Activated naive CD8-positive, alpha-beta T cell treated with anti-CD3 and anti-CD28 coated beads, Interleukin-2, amount 50 U/mL, for 24 hours (primary cell): ENCODE data around the gene SLC36A4.
"Not testable (repeated sequence)": the region's sequence is repeated elsewhere in the genome, so short reads cannot be mapped to it uniquely, and the experiment has no call there.

Experiments used
- ATAC-seq: fragments of 150-1000 bp; cut with Tn5 transposase; one replicate; pipeline ENCODE4 v1.10.0; 2021
- DNase-seq: peaks from one replicate; pipeline ENCODE4 v3.0.0; 2021
- H3K27ac Mint-ChIP-seq: one replicate; pipeline ENCODE4 v1.8.0; 2021; ENCODE audit warnings: mild to moderate bottlenecking, mixed read lengths
- H3K27me3 Mint-ChIP-seq: one replicate; pipeline ENCODE4 v1.8.0; 2021; ENCODE audit warnings: mixed read lengths
- H3K36me3 Mint-ChIP-seq: one replicate; pipeline ENCODE4 v1.8.0; 2021; ENCODE audit warnings: low read depth, mixed read lengths
- H3K4me1 Mint-ChIP-seq: one replicate; pipeline ENCODE4 v1.8.0; 2021; ENCODE audit warnings: mixed read lengths
- H3K4me3 Mint-ChIP-seq: one replicate; pipeline ENCODE4 v1.8.0; 2021; ENCODE audit warnings: mild to moderate bottlenecking, moderate library complexity, mixed read lengths
- H3K9me3 Mint-ChIP-seq: one replicate; pipeline ENCODE4 v1.8.0; 2021; ENCODE audit warnings: mixed read lengths

The SLC36A4 gene

GRCh38 chr11:93118276-93118675, 79.5 kb downstream of the SLC36A4 start:
- H3K9me3 Mint-ChIP-seq: no peaks in the 10 kb centered on the region

GRCh38 chr11:93117565-93117964, 80.2 kb downstream of the SLC36A4 start:
- no peak overlapping the region for H3K4me3 Mint-ChIP-seq

More at GRCh38 chr11:93118276-93118675, 79.5 kb downstream of the SLC36A4 start:
- no peak overlapping the region for H3K27ac Mint-ChIP-seq
- H3K4me1 Mint-ChIP-seq: no peaks in the 10 kb centered on the region
- H3K27me3 Mint-ChIP-seq: peaks cover 9% of the 10 kb centered on the region
- H3K4me3 Mint-ChIP-seq: no peak overlapping the region
- ATAC-seq (no peak), DNase-seq (no peak)
- no peaks in the 10 kb centered on the region for H3K36me3 Mint-ChIP-seq

GRCh38 chr11:93116641-93117441, 81.0 kb downstream of the SLC36A4 start:
- Mint-ChIP-seq H3K27me3 (peaks cover 9% of the 10 kb centered on the region), H3K9me3 (no peaks in the 10 kb centered on the region), H3K4me1 (no peaks in the 10 kb centered on the region), H3K4me3 (no peak overlapping the region), H3K27ac (no peak overlapping the region), H3K36me3 (no peaks in the 10 kb centered on the region)
- DNase-seq: no peak
- no peak for ATAC-seq

More at GRCh38 chr11:93117565-93117964, 80.2 kb downstream of the SLC36A4 start:
- no peaks in the 10 kb centered on the region for H3K36me3 Mint-ChIP-seq
- peaks cover 9% of the 10 kb centered on the region for H3K27me3 Mint-ChIP-seq
- H3K4me1 Mint-ChIP-seq: no peaks in the 10 kb centered on the region
- no peaks in the 10 kb centered on the region for H3K9me3 Mint-ChIP-seq
- DNase-seq (no peak), ATAC-seq (no peak)
- no peak overlapping the region for H3K27ac Mint-ChIP-seq

GRCh38 chr11:93114304-93114703, 83.5 kb downstream of the SLC36A4 start:
- Mint-ChIP-seq H3K27ac (no peak overlapping the region), H3K27me3 (peaks cover 6% of the 10 kb centered on the region), H3K9me3 (no peaks in the 10 kb centered on the region), H3K4me1 (no peaks in the 10 kb centered on the region), H3K4me3 (no peak overlapping the region), H3K36me3 (no peaks in the 10 kb centered on the region)
- ATAC-seq: no peak
- DNase-seq: no peak

- H3K27ac Mint-ChIP-seq: no peak overlapping the region
- no peak for ATAC-seq
- H3K4me3 Mint-ChIP-seq: no peak overlapping the region
- DNase-seq: no peak
- no peaks in the 10 kb centered on the region for H3K36me3 Mint-ChIP-seq
- H3K9me3 Mint-ChIP-seq: no peaks in the 10 kb centered on the region
- H3K27me3 Mint-ChIP-seq: peaks cover 6% of the 10 kb centered on the region
- H3K4me1 Mint-ChIP-seq: no peaks in the 10 kb centered on the region
These were observed 84.0 kb downstream of the SLC36A4 start for GRCh38 chr11:93113824-93114223.

GRCh38 chr11:93111147-93111546, 86.6 kb downstream of the SLC36A4 start:
- not testable (repeated sequence) for ATAC-seq, H3K4me1 Mint-ChIP-seq, DNase-seq

DNA sequence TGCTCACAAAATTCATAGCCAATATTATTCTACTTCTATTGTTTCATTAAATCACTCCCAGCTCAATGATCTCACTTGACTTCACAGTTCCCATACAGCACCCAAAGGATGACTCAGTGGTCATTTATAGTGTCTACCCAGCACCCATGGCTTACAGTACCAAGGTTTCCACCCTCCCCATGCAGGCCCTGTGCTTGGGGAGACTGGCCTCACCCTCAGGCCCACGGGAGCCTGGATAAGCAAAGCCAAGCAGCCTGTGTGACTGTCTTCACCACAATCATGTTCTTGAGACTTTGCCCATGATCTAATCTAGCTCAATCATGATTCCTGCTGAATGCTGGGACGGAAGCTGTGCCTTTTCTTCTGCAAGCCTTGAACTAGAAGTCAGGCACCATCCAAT, 97.6 kb downstream of the SLC36A4 start:
- Mint-ChIP-seq H3K27ac (no peak overlapping the region), H3K4me3 (no peak overlapping the region), H3K4me1 (no peaks in the 10 kb centered on the region), H3K36me3 (no peaks in the 10 kb centered on the region), H3K27me3 (peaks cover 4% of the 10 kb centered on the region), H3K9me3 (peaks cover 16% of the 10 kb centered on the region)
- no peak for ATAC-seq
- no peak for DNase-seq

More at GRCh38 chr11:93111147-93111546, 86.6 kb downstream of the SLC36A4 start:
- H3K27ac Mint-ChIP-seq, H3K9me3 Mint-ChIP-seq, H3K36me3 Mint-ChIP-seq, H3K27me3 Mint-ChIP-seq, H3K4me3 Mint-ChIP-seq: not testable (repeated sequence)

DNA sequence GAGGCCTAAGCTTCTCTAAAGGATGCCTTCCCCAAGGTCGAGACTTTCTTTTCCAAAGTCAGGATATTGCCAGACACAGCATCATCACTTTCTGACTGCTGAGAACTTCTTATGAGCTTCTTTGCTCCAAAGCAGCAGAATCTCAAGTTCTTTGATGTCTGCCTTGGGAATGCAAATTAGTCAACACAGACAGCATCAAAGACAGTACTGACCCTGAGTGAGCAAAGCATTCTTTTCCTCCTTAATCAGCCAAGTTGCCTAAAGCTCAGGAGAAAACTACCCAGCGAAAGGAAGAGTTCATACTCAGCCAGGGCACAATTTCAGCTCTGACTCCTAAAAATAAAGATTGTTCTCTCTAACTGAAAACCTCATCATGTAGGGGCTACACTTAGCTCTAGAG, 98.0 kb downstream of the SLC36A4 start:
- DNase-seq (no peak), ATAC-seq (no peak)
- Mint-ChIP-seq H3K27me3 (peaks cover 4% of the 10 kb centered on the region), H3K4me1 (no peaks in the 10 kb centered on the region), H3K4me3 (no peak overlapping the region), H3K36me3 (no peaks in the 10 kb centered on the region), H3K27ac (no peak overlapping the region), H3K9me3 (peaks cover 17% of the 10 kb centered on the region)
